PC-3 (cell line): ENCODE data around the gene TRIM33.

ENCODE experiments used
- EZH2 ChIP-seq: fragments of 300-600 bp; sonication (generic); IDR thresholded peaks from one replicate; pipeline ENCODE4 v1.6.1; 2017; ENCODE audit warnings: antibody characterized with exemption, mild to moderate bottlenecking, low read length; ENCODE audit not compliant: unreplicated experiment
- EZH2phosphoT487 ChIP-seq: fragments of 300-600 bp; sonication (generic); IDR thresholded peaks from 2 replicates; pipeline ENCODE4 v1.6.1; 2018; ENCODE audit warnings: mild to moderate bottlenecking, antibody characterized with exemption, low read length, borderline replicate concordance

- no peak for TF ChIP-seq EZH2
- TF ChIP-seq EZH2phosphoT487 = no peak
Measured at GRCh38 chr1:114387010-114387360, 124.0 kb downstream of the TRIM33 start.
